ENCODE data around the gene LCN1.

The LCN1 gene

GRCh38 chr9:135494791-135495559, 26.3 kb upstream of the LCN1 start:
- in situ Hi-C loops (cut with HindIII; ENCODE audit: low sequenced_read_pairs): no loop called here
- no peak overlapping the region for H3K4me3 ChIP-seq (ENCODE audit: low read depth, low read length)
- no peak for DNase-seq (ENCODE audit: low read depth, low spot score)
- TF ChIP-seq CTCF (IDR thresholded peaks at IDR 0.05; ENCODE audit: low read depth, low read length): no peak

GRCh38 chr9:135498381-135499126, 22.7 kb upstream of the LCN1 start:
- no peak overlapping the region for H3K4me3 ChIP-seq (ENCODE audit: low read depth, low read length)
- no peak for DNase-seq (ENCODE audit: low read depth, low spot score)
- in situ Hi-C loops (cut with HindIII; ENCODE audit: low sequenced_read_pairs): no loop called here
- TF ChIP-seq CTCF (IDR thresholded peaks at IDR 0.05; ENCODE audit: low read depth, low read length): no peak

- in situ Hi-C loops (cut with HindIII; ENCODE audit: low sequenced_read_pairs): no loop called here
- peak overlapping the region; percentile 77 for H3K4me3 ChIP-seq (ENCODE audit: low read depth, low read length)
- DNase-seq (ENCODE audit: low read depth, low spot score): peak; percentile 82
- no peak for TF ChIP-seq CTCF (IDR thresholded peaks at IDR 0.05; ENCODE audit: low read depth, low read length)
Observed at GRCh38 chr9:135499326-135500070, 21.7 kb upstream of the LCN1 start.

- in situ Hi-C loops (cut with HindIII; ENCODE audit: low sequenced_read_pairs): no loop called here
- TF ChIP-seq CTCF (IDR thresholded peaks at IDR 0.05; ENCODE audit: low read depth, low read length): no peak
- peak overlapping the region; percentile 77 for H3K4me3 ChIP-seq (ENCODE audit: low read depth, low read length)
- DNase-seq (ENCODE audit: low read depth, low spot score): no peak
Observed at GRCh38 chr9:135500071-135500524, 21.1 kb upstream of the LCN1 start.

- in situ Hi-C loops (cut with HindIII; ENCODE audit: low sequenced_read_pairs): no loop called here
- DNase-seq (ENCODE audit: low read depth, low spot score): peak; percentile 86
- peak; percentile 81 for TF ChIP-seq CTCF (IDR thresholded peaks at IDR 0.05; ENCODE audit: low read depth, low read length)
- peak within 1 kb of the TSS; percentile 77 for H3K4me3 ChIP-seq (ENCODE audit: low read depth, low read length)
Observed at GRCh38 chr9:135500525-135501260, 20.5 kb upstream of the LCN1 start, which contains the start of gene MRPS2. MRPS2 (plus strand) TSS chr9:135500682; CDS start chr9:135500711, 29 bp downstream.

Data from astrocyte of the spinal cord (primary cell).